AG09319 (cell line): Measurements from ENCODE around the gene ADAM23.

Source experiments
- DNase-seq: peaks from one replicate; pipeline ENCODE4 v3.0.0-alpha.2; 2010; ENCODE audit warnings: low read depth; ENCODE audit errors: extremely low read depth
- CTCF ChIP-seq: IDR thresholded peaks from 2 replicates; pipeline ENCODE4 v1.5.1; 2011; ENCODE audit warnings: low read depth, mild to moderate bottlenecking, inconsistent platforms, low read length, moderate library complexity

ADAM23 gene

GRCh38 chr2:206480161-206480560 is 36.8 kb downstream of the ADAM23 start:
- TF ChIP-seq CTCF: no peak
- DNase-seq: no peak

- no peak for TF ChIP-seq CTCF
- DNase-seq: no peak
These were observed 37.3 kb downstream of the ADAM23 start for GRCh38 chr2:206480620-206481019.

- TF ChIP-seq CTCF: no peak
- DNase-seq: no peak
These were observed 37.7 kb downstream of the ADAM23 start for GRCh38 chr2:206481056-206481455.

GRCh38 chr2:206482123-206482522 is 38.8 kb downstream of the ADAM23 start:
- no peak for DNase-seq
- no peak for TF ChIP-seq CTCF

GRCh38 chr2:206482633-206483032 is 39.3 kb downstream of the ADAM23 start:
- DNase-seq: no peak
- no peak for TF ChIP-seq CTCF

GRCh38 chr2:206488053-206488452 is 44.7 kb downstream of the ADAM23 start:
- no peak for DNase-seq
- TF ChIP-seq CTCF: no peak

GRCh38 chr2:206488623-206489022 is 45.3 kb downstream of the ADAM23 start:
- DNase-seq: no peak
- TF ChIP-seq CTCF: no peak
